NCI-H1694 (cell line): ENCODE measurements around the gene HLA-DQA1.
"Not testable (repeated sequence)": the region's sequence is repeated elsewhere in the genome, so short reads cannot be mapped to it uniquely, and the experiment has no call there.

ENCODE experiments used
- DNase-seq: peaks from one replicate; lab custom pipeline; 2025; lab: John Stamatoyannopoulos, UW

HLA-DQA1 gene

DNA sequence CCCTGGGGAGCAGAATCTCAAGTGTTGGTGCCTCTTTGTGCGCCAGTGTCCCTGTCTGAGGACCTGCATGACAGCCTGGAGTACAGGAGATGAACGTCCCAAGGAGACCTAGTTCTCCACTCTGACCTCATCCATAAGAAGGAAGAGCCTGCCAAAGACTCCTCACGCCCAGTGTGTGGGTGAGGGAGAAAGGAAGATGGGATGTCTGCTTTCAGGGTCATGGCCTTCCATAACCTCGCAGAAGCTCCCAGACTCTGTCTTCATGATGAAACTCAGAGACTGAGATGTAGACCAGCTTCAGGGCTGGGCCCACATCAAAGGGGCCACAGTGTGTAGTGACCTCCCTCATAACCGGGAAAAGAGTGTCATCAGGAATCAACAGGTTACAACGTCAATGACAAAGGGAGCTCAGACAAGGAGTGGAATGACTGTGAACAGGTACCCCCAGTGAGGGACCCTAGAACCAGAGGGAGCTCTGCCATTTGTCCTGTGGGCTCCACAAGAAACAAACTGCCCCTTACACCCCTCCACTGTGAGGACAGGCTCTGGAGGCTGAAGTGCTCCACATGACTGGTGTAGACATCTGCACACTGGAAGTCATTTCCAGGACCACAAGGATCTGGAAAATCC, 21.2 kb downstream of the HLA-DQA1 start:
- DNase-seq = no peak

DNA sequence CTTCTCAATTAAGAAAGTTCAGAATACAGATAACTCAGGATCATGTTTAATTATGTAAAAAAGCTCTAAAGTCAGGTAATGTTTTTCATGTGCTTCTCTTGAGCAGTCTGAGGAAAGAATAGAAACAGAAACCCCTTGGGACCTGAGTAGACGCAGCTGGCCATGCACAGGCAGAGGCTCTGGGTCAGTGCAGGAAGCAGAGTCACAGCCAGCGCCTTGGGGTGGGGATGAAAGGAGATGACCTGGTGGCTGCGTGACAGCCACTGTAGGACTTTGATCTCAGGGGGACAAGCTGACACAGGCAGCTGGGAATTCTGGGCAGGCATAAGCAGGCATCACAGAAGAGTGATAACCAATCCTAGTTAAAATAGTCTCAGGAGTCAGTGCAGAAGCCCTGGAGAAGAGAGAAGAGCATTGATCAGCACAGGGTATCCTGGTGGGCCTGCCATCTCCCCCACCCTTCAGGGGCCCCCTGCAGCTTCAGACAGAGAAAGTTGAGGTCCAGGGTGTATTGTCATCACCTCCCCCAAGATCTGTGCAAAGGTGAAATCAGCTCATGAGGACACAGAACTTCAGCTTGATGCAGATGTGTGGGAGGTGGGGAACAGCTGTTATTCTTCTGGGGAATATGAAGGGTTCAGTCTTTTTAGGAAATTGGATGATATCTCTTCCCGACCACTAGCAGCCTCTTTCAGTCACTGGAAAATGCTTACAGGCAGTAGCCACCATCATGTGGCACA, 22.8 kb downstream of the HLA-DQA1 start:
- DNase-seq = no peak

DNA sequence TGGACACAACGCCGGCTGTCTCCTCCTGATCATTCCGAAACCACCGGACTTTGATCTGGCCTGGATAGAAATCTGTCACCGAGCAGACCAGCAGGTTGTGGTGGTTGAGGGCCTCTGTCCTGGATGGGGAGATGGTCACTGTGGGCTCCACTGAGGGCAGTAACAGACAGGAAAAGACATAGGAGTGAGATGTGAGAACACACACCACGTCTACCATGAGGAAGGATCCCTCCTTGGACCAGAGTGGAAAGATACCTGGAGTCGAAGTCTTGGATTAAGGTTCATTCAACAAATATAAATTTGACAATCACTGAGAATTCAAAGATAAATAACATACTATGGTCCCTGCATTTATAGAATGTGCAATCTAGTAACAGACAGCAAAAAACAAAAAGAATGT, 24.9 kb downstream of the HLA-DQA1 start:
- DNase-seq = no peak

- DNase-seq = no peak
These were observed 25.6 kb downstream of the HLA-DQA1 start for GRCh38 chr6:32662836-32663235.

DNA sequence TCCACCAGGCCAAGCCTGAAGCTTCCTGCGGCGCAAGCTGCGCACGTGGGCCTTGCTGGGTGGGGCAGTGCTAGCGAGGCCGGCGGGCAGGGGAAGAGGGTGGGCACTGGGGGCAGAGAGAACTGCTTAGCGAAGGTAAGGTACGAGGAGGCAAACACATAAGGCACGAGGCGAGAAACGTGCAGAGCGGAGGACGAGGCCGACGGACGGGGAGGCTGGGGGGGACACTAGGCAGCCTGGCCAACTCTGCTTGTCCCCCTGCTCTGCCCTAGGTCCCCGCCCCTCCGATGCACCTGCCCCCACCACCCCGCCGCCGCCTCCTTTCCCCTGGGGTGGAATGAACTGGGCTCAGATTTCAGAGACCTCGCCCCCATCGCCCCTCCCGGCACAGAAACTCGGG, 27.1 kb downstream of the HLA-DQA1 start:
- no peak for DNase-seq

- DNase-seq = no peak
These were observed 27.7 kb downstream of the HLA-DQA1 start for GRCh38 chr6:32664827-32665362.

DNA sequence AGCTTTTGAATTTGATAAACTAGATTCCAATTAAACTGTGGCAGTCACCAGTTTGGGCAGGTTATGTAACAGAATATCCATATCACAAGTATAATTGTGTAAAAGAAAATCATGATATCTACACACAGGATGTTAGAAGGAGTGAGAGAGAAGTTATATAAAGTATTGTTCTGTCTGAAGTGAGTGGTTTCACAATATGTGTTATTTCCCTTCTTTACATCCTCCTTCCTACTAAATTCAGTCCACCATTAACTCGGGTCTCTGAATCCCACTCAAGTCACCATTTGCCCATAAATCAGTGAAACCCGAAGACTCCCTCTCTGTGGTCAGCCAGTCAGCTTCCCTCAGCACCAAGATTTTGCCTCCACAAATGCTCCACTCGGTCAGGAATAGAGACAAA, 28.5 kb downstream of the HLA-DQA1 start:
- no peak for DNase-seq

DNA sequence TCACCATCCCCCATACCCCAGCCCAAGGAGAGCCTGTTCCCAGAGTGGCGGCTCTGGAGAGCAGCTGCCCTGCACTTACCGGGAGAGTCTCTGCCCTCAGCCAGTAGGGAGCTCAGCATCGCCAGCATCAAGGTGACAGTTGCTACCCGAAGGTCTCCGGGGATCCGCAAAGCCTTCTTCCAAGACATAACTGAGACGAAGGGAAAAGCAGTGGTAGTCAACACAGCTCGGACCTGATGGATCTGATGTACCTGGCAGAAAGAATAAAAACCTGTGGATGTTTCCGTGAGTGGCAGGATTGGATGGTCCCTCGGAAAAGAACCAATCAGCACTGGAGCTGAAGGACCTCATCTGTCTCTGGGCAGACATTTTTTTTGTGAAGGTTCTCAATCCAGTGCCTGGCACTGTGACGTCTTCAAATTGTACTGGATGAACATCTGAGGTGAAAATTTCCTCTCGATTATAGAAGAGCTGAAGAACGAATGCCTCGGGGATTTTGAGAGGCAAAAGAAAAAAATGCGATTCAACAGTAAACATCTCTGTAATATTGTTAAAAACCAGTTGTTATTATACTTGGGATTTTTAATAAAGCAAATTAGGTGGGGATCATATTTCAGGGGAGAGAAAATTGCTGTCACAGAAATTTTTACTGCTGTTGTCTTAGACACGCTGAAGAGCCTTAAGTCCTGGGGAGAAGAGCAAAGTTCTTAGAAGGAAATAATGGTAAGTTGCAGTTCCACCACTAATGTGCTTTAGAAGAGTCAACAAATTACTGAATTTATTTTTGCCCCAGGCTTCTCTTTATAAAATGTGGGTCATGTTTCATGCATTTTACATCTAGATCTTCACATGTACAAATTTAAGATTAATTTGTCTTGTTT, 29.5 kb downstream of the HLA-DQA1 start, which contains the start of gene HLA-DQB1:
Gene HLA-DQB1 (minus strand): TSS at position 238 of the 881 bp plus-strand sequence. CDS start 50 bp downstream, at position 188.
- DNase-seq = no peak

DNA sequence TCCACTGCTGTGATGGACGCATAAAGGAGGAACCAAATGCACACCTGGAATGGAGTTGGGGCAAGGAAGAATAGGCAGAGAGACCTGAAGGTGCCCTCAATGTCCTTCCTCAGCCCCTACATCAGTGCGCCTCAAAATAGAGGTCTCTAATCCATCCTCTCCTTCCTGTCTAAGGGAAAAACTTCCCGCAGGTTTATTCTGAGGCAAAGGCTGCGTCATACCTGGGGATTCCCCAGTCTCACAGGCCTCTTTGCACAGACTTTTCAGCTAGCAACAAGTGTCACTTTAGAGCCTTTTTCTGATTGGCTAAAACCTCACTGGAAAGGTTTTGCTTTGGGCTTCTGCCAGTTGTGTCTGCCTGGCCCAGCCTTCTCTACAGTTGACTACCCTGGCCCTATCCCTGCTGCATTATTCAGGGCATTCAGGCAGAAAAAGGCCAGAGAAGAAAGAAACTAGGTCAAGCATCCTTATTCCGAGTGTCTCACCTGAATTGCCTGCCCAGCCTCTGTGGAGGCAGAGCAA, 31.1 kb downstream of the HLA-DQA1 start:
- no peak for DNase-seq

DNA sequence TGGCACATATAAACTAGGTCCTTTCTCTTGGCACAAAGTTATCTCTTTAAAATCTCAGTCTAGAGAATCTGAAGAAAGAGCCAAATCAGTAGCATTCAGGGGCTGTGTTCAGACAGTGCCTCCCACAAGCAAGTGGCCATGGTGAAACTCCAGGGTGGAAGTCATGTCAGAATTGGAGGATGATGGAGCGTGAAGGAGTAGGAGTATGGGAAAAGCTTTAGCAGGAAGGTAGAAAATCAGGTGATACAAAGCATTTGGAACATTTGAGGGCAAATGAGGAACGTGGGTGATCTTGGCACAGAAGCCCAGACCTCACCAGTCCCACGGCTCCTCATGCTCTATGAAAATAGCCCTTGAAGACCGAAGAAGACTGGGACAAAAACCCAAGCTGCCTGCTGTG, 32.0 kb downstream of the HLA-DQA1 start:
- DNase-seq = no peak

GRCh38 chr6:32669893-32670292, 32.7 kb downstream of the HLA-DQA1 start:
- no peak for DNase-seq

DNA sequence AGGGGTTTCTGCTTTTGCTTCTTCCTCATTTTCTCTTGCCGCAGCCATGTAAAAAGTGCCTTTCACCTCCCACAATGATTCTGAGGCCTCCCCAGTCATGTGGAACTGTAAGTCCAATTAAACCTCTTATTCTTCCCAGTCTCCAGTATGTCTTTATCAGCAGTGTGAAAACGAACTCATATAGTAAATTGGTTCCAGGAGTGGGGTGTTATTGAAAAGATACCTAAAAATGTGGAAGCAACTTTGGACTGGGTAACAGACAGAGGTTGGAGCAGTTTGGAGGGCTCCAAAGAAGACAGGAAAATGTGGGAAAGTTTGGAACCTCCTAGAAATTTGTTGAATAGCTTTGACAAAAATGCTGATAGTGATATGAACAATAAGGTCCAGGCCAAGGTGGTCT, 34.7 kb downstream of the HLA-DQA1 start:
- DNase-seq = not testable (repeated sequence)

GRCh38 chr6:32674123-32674522, 36.9 kb downstream of the HLA-DQA1 start:
- not testable (repeated sequence) for DNase-seq

DNA sequence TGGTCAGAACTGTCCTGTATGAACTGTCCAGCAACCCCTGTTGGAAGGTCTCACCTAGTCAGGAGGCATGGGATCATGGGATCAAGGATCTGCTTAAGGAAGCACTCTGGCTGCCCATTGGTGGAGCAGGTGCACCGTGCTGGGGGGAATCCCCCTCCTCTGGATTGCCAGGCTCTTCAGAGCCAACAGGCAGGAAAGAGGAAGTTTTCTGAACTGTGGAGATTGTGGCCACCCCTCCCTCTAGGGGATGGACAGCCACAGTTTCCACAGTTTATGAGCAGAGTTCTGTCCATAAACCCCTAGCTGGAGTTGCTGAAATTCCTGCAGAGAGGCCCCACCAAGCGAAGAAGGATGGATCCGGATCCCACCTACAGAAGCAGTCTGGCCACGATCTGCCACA, 42.3 kb downstream of the HLA-DQA1 start:
- DNase-seq = no peak

DNA sequence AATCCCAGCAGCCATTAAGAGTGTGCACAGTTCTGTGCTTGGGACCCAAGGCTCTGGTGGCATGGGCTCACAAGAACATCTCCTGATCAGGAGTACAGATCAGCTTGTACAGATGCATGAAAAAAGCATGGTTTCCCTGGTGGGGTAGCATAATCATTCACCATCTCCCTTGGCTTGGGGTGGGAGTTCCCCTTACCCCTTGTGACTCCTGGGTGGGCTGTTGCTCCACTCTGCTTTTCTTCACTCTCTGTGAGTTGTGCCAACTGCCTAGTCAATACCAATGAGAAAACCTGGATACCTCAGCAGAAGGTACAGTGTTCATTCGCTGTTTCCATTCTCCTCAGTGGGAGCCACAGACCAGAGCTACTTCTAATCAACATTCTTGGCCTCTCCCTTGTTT, 42.8 kb downstream of the HLA-DQA1 start:
- DNase-seq = no peak

DNA sequence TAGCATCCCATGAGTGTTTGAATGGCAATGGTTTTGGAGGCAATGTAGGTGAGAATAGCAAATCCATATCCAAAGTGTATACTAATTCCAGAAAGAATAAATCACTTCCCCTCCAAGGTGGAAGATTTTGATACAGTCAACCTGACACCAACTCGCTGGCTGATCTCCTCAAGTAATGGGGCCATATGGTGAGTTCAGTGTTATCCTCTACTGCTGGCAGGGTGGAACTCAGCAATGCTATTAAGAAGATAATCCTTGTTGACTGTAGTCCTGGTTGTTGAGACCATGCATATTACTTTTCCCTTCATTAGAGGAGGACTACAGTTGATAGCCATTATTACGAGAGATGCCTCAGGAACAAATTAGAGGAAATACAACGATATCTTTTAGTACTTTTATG, 47.0 kb downstream of the HLA-DQA1 start:
- no peak for DNase-seq

GRCh38 chr6:32685603-32686002, 48.4 kb downstream of the HLA-DQA1 start:
- DNase-seq = no peak

DNA sequence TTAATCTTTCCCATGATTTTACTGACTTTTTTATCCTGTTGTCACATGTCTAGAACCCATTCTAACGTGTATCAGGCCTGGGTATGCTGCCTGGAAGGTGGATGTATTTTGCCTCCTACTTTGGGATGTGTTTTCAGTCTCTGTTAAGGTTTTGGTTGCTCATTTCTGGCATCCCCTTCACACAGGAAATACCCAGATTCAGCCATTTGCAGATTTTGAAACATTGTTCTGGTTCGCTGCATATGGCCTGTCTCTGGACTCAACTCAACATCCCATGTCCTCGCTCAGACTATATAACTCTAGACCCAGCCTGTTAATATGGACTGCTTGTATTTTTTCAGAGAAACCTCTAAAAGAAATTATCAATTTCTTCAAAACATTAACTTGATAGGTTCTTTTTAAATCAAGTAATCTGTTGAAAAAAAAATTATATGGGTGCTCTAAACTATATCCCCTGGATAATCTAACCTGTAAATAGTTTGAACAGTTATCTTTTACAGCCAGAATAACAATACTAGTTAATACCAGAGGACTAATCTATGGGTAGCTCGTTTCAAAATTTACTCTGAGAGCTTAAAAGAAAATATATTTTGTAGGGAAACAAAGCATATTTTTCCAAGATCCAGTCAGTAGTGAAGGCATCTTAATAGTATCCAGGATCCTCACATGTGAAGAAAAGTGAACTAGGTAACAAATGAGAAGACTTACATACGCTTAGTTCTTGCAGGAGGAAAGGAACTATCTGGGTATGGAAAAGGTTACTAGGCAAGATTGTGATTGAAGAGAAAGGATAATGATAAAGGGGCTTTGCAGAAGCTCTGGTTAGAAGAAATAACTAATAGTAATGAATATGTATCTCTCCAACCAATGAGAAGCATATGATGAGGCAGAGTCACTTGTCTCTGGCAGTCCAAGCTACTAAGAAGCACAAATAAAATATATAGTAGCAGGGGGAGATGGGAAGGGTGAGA, 52.6 kb downstream of the HLA-DQA1 start:
- no peak for DNase-seq

DNA sequence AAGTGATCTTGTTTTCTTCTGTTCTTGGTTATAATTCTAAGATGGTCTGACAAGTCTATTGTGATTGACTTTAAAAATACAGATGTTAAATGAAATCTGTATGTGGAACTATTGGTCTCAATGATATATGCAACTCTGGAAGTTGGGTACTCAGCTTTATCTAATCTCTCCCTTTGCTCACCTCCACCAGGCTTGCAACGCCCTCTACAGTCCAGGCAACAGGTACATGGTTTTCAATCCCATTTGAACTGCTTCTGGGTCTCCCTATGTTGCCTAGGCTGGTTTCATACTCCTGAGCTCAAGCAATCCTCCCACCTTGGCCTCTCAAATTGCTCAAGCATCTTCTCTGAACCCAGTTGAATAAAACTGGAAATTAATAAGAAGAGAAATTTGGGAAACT, 54.8 kb downstream of the HLA-DQA1 start:
- DNase-seq = no peak
